H9 (cell line): ENCODE data around the gene PLCL1. TPM values are rescaled to one million over a fixed set of nuclear protein-coding genes. Genes with fewer than 3 reads are reported as not detected.

Experiments
- DNase-seq: peaks from one replicate; pipeline ENCODE4 v3.0.0-alpha.2; 2017
- H2AFZ ChIP-seq: one replicate; pipeline ENCODE4 v1.6.1; 2013; ENCODE audit warnings: mild to moderate bottlenecking, low read length, control low read depth, moderate library complexity
- H2AK5ac ChIP-seq: 2 replicates; pipeline ENCODE4 v1.6.1; 2013; ENCODE audit warnings: low read length, control low read depth, mixed read lengths; ENCODE audit not compliant: insufficient read length
- H2BK120ac ChIP-seq: one replicate; pipeline ENCODE4 v1.6.1; 2013; ENCODE audit warnings: low read depth, mild to moderate bottlenecking, low read length, control low read depth, inconsistent platforms; ENCODE audit not compliant: poor library complexity, severe bottlenecking
- H2BK12ac ChIP-seq: 2 replicates; pipeline ENCODE4 v1.6.1; 2013; ENCODE audit warnings: low read length, control low read depth, mixed read lengths, low read depth; ENCODE audit not compliant: insufficient read length
- H2BK15ac ChIP-seq: 2 replicates; pipeline ENCODE4 v1.6.1; 2013; ENCODE audit warnings: low read depth, low read length, control low read depth
- H2BK20ac ChIP-seq: one replicate; pipeline ENCODE4 v1.6.1; 2013; ENCODE audit warnings: low read depth, mild to moderate bottlenecking, low read length, control low read depth, inconsistent platforms; ENCODE audit not compliant: poor library complexity, severe bottlenecking
- H2BK5ac ChIP-seq: 2 replicates; pipeline ENCODE4 v1.6.1; 2013; ENCODE audit warnings: low read length, control low read depth, mixed read lengths; ENCODE audit not compliant: insufficient read length
- H3K14ac ChIP-seq: 2 replicates; pipeline ENCODE4 v1.6.1; 2013; ENCODE audit warnings: low read length, control low read depth; ENCODE audit not compliant: insufficient read depth
- H3K18ac ChIP-seq: 2 replicates; pipeline ENCODE4 v1.6.1; 2013; ENCODE audit warnings: low read depth, mild to moderate bottlenecking, mixed read lengths, low read length, control low read depth; ENCODE audit not compliant: insufficient read length
- H3K23ac ChIP-seq: 2 replicates; pipeline ENCODE4 v1.6.1; 2013; ENCODE audit warnings: low read length, control low read depth, mixed read lengths, low read depth; ENCODE audit not compliant: insufficient read length
- H3K23me2 ChIP-seq: 2 replicates; pipeline ENCODE4 v1.6.1; 2013; ENCODE audit warnings: low read depth, mild to moderate bottlenecking, mixed read lengths, low read length, control low read depth; ENCODE audit not compliant: insufficient read length, poor library complexity, severe bottlenecking
- H3K27ac ChIP-seq: 2 replicates; pipeline ENCODE4 v1.5.1; 2013; ENCODE audit warnings: low read length, control low read depth, mixed read lengths, low read depth; ENCODE audit not compliant: insufficient read length
- H3K27me3 ChIP-seq: 2 replicates; pipeline ENCODE4 v1.6.1; 2013; ENCODE audit warnings: low read length, control low read depth, inconsistent platforms; ENCODE audit not compliant: insufficient read depth
- H3K4ac ChIP-seq: 2 replicates; pipeline ENCODE4 v1.6.1; 2013; ENCODE audit warnings: low read depth, mild to moderate bottlenecking, control low read depth, inconsistent platforms, low read length, moderate library complexity
- H3K4me1 ChIP-seq: 2 replicates; pipeline ENCODE4 v1.6.1; 2013; ENCODE audit warnings: low read length, control low read depth, inconsistent platforms; ENCODE audit not compliant: insufficient read depth
- H3K4me2 ChIP-seq: 2 replicates; pipeline ENCODE4 v1.6.1; 2013; ENCODE audit warnings: low read length, control low read depth, mixed read lengths; ENCODE audit not compliant: insufficient read length, insufficient read depth
- H3K56ac ChIP-seq: 2 replicates; pipeline ENCODE4 v1.6.1; 2013; ENCODE audit warnings: low read depth, mild to moderate bottlenecking, mixed read lengths, low read length, control low read depth; ENCODE audit not compliant: insufficient read length
- H3K79me1 ChIP-seq: 2 replicates; pipeline ENCODE4 v1.6.1; 2013; ENCODE audit warnings: low read depth, mild to moderate bottlenecking, moderate library complexity, low read length, control low read depth, inconsistent platforms; ENCODE audit not compliant: insufficient read depth, poor library complexity, severe bottlenecking
- H3K79me2 ChIP-seq: 2 replicates; pipeline ENCODE4 v1.6.1; 2013; ENCODE audit warnings: low read length, control low read depth, inconsistent platforms; ENCODE audit not compliant: insufficient read depth
- H3K9ac ChIP-seq: 2 replicates; pipeline ENCODE4 v1.6.1; 2013; ENCODE audit warnings: low read length, control low read depth, mixed read lengths; ENCODE audit not compliant: insufficient read length; ENCODE audit errors: extremely low read depth
- H3K9me3 ChIP-seq: one replicate; pipeline ENCODE4 v1.6.1; 2013; ENCODE audit warnings: low read depth, low read length, inconsistent platforms; ENCODE audit not compliant: control insufficient read depth
- H3T11ph ChIP-seq: one replicate; pipeline ENCODE4 v1.6.1; 2013; ENCODE audit warnings: mild to moderate bottlenecking, low read length, control low read depth, inconsistent platforms
- H4K20me1 ChIP-seq: one replicate; pipeline ENCODE4 v1.6.1; 2013; ENCODE audit not compliant: control insufficient read depth, insufficient read length, insufficient read depth
- H4K5ac ChIP-seq: 2 replicates; pipeline ENCODE4 v1.6.1; 2013; ENCODE audit warnings: low read depth, mild to moderate bottlenecking, mixed read lengths, low read length, control low read depth; ENCODE audit not compliant: insufficient read length
- H4K8ac ChIP-seq: replicated peaks from 2 replicates; pipeline ENCODE4 v1.6.1; 2013; ENCODE audit warnings: low read length, control low read depth, mixed read lengths, low read depth; ENCODE audit not compliant: insufficient read length
- H4K91ac ChIP-seq: 2 replicates; pipeline ENCODE4 v1.6.1; 2013; ENCODE audit warnings: low read depth, mild to moderate bottlenecking, moderate library complexity, mixed read lengths, low read length, control low read depth; ENCODE audit not compliant: insufficient read length
- H3K27ac Mint-ChIP-seq, 3 experiments: 2 replicates in 2 of 3; 3 replicates in 1 of 3; pipeline ENCODE4 v1.8.0; 2020 to 2021; ENCODE audit warnings: mixed read lengths in 3 of 3, mild to moderate bottlenecking in 1 of 3, moderate library complexity in 1 of 3
- H3K27me3 Mint-ChIP-seq: 2 replicates; pipeline ENCODE4 v1.8.0; 2021; ENCODE audit warnings: low read depth, mild to moderate bottlenecking, moderate library complexity, mixed read lengths
- H3K36me3 Mint-ChIP-seq, 3 experiments: 2 replicates in 2 of 3; 3 replicates in 1 of 3; pipeline ENCODE4 v1.8.0; 2020 to 2021; ENCODE audit warnings: low read depth in 3 of 3, mixed read lengths in 3 of 3; ENCODE audit not compliant: insufficient read depth in 1 of 3
- H3K4me1 Mint-ChIP-seq, 2 experiments: 2 replicates each; pipeline ENCODE4 v1.8.0; 2020; ENCODE audit warnings: mixed read lengths in 2 of 2
- H3K4me3 Mint-ChIP-seq, 2 experiments: 2 replicates in 1 of 2; 3 replicates in 1 of 2; pipeline ENCODE4 v1.8.0; 2020 to 2021; ENCODE audit warnings: mild to moderate bottlenecking in 2 of 2, mixed read lengths in 2 of 2, moderate library complexity in 1 of 2
- H3K9me3 Mint-ChIP-seq, 2 experiments: 2 replicates in 1 of 2; 3 replicates in 1 of 2; pipeline ENCODE4 v1.8.0; 2020; ENCODE audit warnings: mild to moderate bottlenecking in 2 of 2, mixed read lengths in 2 of 2, moderate library complexity in 1 of 2
- WGBS: extraction: QIAGEN DNeasy Blood & Tissue Kit; methylation state at CpG from one replicate; pipeline ENCODE4 v1.1.7; 2013; ENCODE audit warnings: missing lambda C conversion rate, low lambda C conversion rate, mixed read lengths; ENCODE audit not compliant: insufficient read length; ENCODE audit errors: extremely low coverage; 5-methylcytosine and 5-hydroxymethylcytosine counted together
- total RNA-seq: library from RNA; stranded (reverse); gene quantifications from 2 replicates; pipeline ENCODE4 v1.2.1, GENCODE V29; 2021
- TF ChIP-seq, protein P1 (sequence below): fragments of 200-600 bp; sonication (generic); conservative IDR thresholded peaks from 3 replicates; pipeline ENCODE4 v1.8.0; 2021; ENCODE audit warnings: antibody characterized with exemption, mild to moderate bottlenecking

Gene PLCL1
- total RNA-seq, 1 experiment from 2014 or later: 0.04 TPM

DNA sequence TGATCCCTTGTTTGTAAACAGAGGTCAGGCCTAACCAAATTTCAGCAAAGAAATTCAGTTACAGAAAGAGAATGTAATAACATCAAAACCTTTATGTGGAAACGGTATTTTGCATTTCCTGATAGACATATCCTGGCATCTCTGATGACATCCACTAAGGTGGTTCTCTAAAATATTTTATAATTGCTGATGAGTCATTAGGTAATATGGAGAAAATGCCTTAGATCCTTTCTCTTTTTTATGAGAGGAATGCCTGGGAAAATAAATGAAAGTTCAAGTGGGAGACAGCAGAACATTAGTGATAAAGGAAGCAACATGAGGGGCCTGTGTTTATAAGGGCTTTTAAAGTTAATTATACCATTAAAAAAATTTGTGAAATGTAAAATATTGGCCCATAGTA, 72.6 kb downstream of the PLCL1 start:
- H2BK12ac ChIP-seq: no peak overlapping the region
- no peaks in the 10 kb centered on the region for H3K23me2 ChIP-seq
- no peak overlapping the region for H2BK5ac ChIP-seq
- Mint-ChIP-seq H3K27ac (no peak overlapping the region), H3K9me3 (no peaks in the 10 kb centered on the region), H3K4me3 (no peak overlapping the region), H3K27me3 (no peaks in the 10 kb centered on the region), H3K36me3 (no peaks in the 10 kb centered on the region), H3K4me1 (peaks cover 12 to 19% of the 10 kb centered on the region in 2 experiments)
- H3K4me1 ChIP-seq: 0 out of 2 replicates have a peak, but pooled peaks cover 6% of the 10 kb centered on the region
- H4K20me1 ChIP-seq: no peaks in the 10 kb centered on the region
- no peaks in the 10 kb centered on the region for H3K79me2 ChIP-seq
- H2BK120ac ChIP-seq: no peak overlapping the region
- DNase-seq: no peak
- H3K4ac ChIP-seq: no peak overlapping the region
- WGBS: no CpG with 5 or more reads among the region's 1 CpG
- H3K9ac ChIP-seq: no peak overlapping the region
- TF ChIP-seq, protein P1, sequence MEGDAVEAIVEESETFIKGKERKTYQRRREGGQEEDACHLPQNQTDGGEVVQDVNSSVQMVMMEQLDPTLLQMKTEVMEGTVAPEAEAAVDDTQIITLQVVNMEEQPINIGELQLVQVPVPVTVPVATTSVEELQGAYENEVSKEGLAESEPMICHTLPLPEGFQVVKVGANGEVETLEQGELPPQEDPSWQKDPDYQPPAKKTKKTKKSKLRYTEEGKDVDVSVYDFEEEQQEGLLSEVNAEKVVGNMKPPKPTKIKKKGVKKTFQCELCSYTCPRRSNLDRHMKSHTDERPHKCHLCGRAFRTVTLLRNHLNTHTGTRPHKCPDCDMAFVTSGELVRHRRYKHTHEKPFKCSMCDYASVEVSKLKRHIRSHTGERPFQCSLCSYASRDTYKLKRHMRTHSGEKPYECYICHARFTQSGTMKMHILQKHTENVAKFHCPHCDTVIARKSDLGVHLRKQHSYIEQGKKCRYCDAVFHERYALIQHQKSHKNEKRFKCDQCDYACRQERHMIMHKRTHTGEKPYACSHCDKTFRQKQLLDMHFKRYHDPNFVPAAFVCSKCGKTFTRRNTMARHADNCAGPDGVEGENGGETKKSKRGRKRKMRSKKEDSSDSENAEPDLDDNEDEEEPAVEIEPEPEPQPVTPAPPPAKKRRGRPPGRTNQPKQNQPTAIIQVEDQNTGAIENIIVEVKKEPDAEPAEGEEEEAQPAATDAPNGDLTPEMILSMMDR: no peak
- no peak overlapping the region for H3K14ac ChIP-seq
- H3K27ac ChIP-seq: no peak overlapping the region
- H3K56ac ChIP-seq: no peak overlapping the region
- no peak overlapping the region for H3K23ac ChIP-seq
- no peak overlapping the region for H2BK20ac ChIP-seq
- H3K27me3 ChIP-seq: no peaks in the 10 kb centered on the region
- no peak overlapping the region for H2BK15ac ChIP-seq
- H3K79me1 ChIP-seq: no peaks in the 10 kb centered on the region
- no peak overlapping the region for H2AK5ac ChIP-seq
- no peak overlapping the region for H2AFZ ChIP-seq
- no peak overlapping the region for H3K4me2 ChIP-seq
- no peak overlapping the region for H4K91ac ChIP-seq
- no peak overlapping the region for H3T11ph ChIP-seq
- H4K8ac ChIP-seq: no peak overlapping the region
- H4K5ac ChIP-seq: no peak overlapping the region
- H3K9me3 ChIP-seq: no peaks in the 10 kb centered on the region
- H3K18ac ChIP-seq: no peak overlapping the region
